Esophagus squamous epithelium (tissue), 5 donors: ENCODE data around the gene CHRM2. TPM values are rescaled to one million over a fixed set of nuclear protein-coding genes. Genes with fewer than 3 reads are reported as not detected.

Source experiments
- DNase-seq: peaks from one replicate; lab custom pipeline; 2025; lab: John Stamatoyannopoulos, UW
- H3K27ac ChIP-seq, 4 donors: fragments of 200-600 bp; sonication (generic); one replicate each; pipeline ENCODE4 v1.5.1; 2016 to 2019; ENCODE audit warnings: mild to moderate bottlenecking in 1 of 4
- H3K27me3 ChIP-seq, 4 donors: fragments of 200-600 bp; sonication (generic); 1 replicate in 3 of 4; 2 replicates in 1 of 4; pipeline versions ENCODE4 v1.5.1 to v1.6.0; 2017 to 2021; ENCODE audit warnings: antibody characterized with exemption in 1 of 4
- H3K36me3 ChIP-seq, 3 donors: fragments of 200-600 bp; sonication (generic); one replicate each; pipeline ENCODE4 v1.5.1; 2016 to 2019
- H3K4me1 ChIP-seq, 3 donors: fragments of 200-600 bp; sonication (generic); one replicate each; pipeline ENCODE4 v1.5.1; 2017 to 2019
- H3K4me3 ChIP-seq, 4 donors: fragments of 200-600 bp; sonication (generic); 1 replicate in 3 of 4; 2 replicates in 1 of 4; pipeline ENCODE4 v1.5.1; 2016 to 2019; ENCODE audit warnings: mild to moderate bottlenecking in 2 of 4, moderate library complexity in 1 of 4
- H3K9me3 ChIP-seq, 3 donors: fragments of 200-600 bp; sonication (generic); one replicate each; pipeline ENCODE4 v1.5.1; 2016 to 2019
- POLR2A ChIP-seq, 4 donors: fragments of 450-650 bp; IDR thresholded peaks; one replicate each; pipeline ENCODE4 v1.6.1; 2017; ENCODE audit warnings: antibody characterized with exemption in 4 of 4, mild to moderate bottlenecking in 4 of 4, moderate library complexity in 3 of 4
- WGBS, 2 donors: methylation state at CpG; one replicate each; pipeline ENCODE4 v1.1.5; 2018; 5-methylcytosine and 5-hydroxymethylcytosine counted together
- intact Hi-C: fragments of 100-400 bp; cut with DNase I; formaldehyde crosslinking; loops from one replicate; pipeline ENCODE4 v1.15.0; 2022
- total RNA-seq, 4 donors: library from RNA; depleted of rRNA; stranded (reverse); fragments of >200 nt; gene quantifications; one replicate each; pipeline ENCODE4 v1.1.0, GENCODE V29; 2016
- TF ChIP-seq, protein P1 (sequence below), 6 experiments: fragments of 450-650 bp in 4 of 6; fragments of 200-600 bp in 2 of 6; sonication (generic) in 2 of 6; IDR thresholded peaks; one replicate each; pipeline ENCODE4 v1.5.1; 2016 to 2019; ENCODE audit warnings: antibody characterized with exemption in 6 of 6, mild to moderate bottlenecking in 4 of 6, moderate library complexity in 4 of 6
- donor health status: DM: yes; HTN: yes; CAD: no.

CHRM2 gene
- total RNA-seq, 4 donors from 2014 or later, result under 0.01 TPM; not detected in 3

DNA sequence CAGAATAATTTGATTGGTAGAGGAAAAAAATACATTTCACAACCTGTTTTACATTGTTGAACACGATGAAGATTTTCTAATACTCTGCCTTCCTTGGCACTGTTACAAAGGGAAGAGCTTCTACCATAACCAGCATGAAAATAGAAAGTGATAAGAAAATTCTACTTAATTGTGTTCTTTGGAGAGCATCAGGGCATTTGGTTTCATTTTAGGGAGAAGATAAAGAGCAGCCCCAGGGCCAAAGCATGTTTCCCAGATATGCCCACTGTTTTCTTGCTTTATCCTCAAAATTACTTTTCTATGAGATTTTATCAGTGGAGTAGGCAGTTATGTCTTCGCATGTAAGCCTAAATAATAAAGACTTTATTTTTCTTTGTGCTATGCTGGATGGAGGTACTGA lies 9.5 kb downstream of the CHRM2 start:
- intact Hi-C loops, result no loop called here
- no peak for TF ChIP-seq POLR2A (IDR thresholded peaks at IDR 0.05)
- TF ChIP-seq, protein P1, sequence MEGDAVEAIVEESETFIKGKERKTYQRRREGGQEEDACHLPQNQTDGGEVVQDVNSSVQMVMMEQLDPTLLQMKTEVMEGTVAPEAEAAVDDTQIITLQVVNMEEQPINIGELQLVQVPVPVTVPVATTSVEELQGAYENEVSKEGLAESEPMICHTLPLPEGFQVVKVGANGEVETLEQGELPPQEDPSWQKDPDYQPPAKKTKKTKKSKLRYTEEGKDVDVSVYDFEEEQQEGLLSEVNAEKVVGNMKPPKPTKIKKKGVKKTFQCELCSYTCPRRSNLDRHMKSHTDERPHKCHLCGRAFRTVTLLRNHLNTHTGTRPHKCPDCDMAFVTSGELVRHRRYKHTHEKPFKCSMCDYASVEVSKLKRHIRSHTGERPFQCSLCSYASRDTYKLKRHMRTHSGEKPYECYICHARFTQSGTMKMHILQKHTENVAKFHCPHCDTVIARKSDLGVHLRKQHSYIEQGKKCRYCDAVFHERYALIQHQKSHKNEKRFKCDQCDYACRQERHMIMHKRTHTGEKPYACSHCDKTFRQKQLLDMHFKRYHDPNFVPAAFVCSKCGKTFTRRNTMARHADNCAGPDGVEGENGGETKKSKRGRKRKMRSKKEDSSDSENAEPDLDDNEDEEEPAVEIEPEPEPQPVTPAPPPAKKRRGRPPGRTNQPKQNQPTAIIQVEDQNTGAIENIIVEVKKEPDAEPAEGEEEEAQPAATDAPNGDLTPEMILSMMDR (IDR thresholded peaks at IDR 0.05), result no peak
- no peak overlapping the region for H3K27ac ChIP-seq

DNA sequence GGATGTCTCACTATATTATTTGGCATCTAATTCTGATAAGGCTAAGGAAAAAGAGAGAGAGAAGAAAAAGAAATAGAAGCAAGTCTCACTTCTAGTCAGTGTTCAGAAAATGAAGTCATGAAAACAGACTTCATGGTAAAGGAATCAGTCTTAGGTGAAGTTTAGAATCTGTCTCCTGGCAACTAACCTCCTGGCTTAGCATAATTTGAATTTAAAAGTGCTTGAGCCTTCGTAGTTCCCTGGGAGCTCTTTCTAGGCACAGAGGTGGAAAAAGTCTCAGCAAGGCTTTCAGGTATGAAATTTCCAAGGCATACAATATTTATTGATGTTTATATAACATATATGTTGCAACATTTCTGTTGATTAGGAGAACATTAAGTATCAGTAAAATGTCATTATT lies 10.4 kb downstream of the CHRM2 start:
- Histone ChIP-seq H3K36me3 (no peaks in the 10 kb centered on the region), H3K4me3 (no peak overlapping the region), H3K4me1 (no peaks in the 10 kb centered on the region), H3K27ac (no peak overlapping the region), H3K9me3 (no peaks in the 10 kb centered on the region), H3K27me3 (no peaks in the 10 kb centered on the region)
- intact Hi-C loops, result no loop called here
- no peak for DNase-seq
- TF ChIP-seq, protein P1 (IDR thresholded peaks at IDR 0.05), result no peak
- TF ChIP-seq POLR2A (IDR thresholded peaks at IDR 0.05), result no peak
- 24 to 40% methylated on average over 1 of the region's 1 CpG for WGBS, 2 donors

More for the DNA sequence above, 9.5 kb downstream of the CHRM2 start:
- 49 to 57% methylated on average over 2 of the region's 2 CpGs for whole genome bisulfite sequencing, 2 donors
- no peaks in the 10 kb centered on the region for H3K4me1 ChIP-seq
- DNase-seq, result no peak
- H3K4me3 ChIP-seq, result no peak overlapping the region
- no peaks in the 10 kb centered on the region for H3K36me3 ChIP-seq
- peaks cover 0 to 7% (median 0%) of the 10 kb centered on the region in 4 donors for H3K27me3 ChIP-seq
- H3K9me3 ChIP-seq, result no peaks in the 10 kb centered on the region

DNA sequence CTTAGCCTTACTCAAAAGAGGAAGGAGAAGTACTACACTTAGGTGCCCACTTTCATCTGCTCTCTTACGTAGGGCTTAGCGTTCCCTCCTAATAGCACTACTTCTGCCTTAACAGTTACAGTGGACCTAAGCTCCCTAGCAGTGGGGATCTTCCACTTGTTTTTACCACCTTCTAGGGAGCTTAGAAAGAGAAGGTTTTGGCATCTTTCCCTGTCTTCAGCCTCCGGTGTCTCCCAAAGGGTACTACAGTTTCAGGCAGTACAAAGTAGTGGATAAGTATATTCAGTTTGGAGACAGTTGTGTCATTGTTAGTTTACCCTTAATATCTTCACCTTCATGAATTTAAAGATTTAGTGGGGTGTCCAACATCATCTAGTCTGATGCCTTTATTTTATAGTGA lies 14.6 kb downstream of the CHRM2 start:
- no peak overlapping the region for H3K4me3 ChIP-seq
- TF ChIP-seq POLR2A (IDR thresholded peaks at IDR 0.05), result no peak
- TF ChIP-seq, protein P1 (IDR thresholded peaks at IDR 0.05), result no peak
- intact Hi-C loops, result no loop called here
- H3K27me3 ChIP-seq, result no peaks in the 10 kb centered on the region
- no peaks in the 10 kb centered on the region for H3K9me3 ChIP-seq
- no peak overlapping the region for H3K27ac ChIP-seq
- H3K36me3 ChIP-seq, result no peaks in the 10 kb centered on the region
- WGBS, 2 donors, result 84 to 94% methylated on average over 3 of the region's 3 CpGs
- no peaks in the 10 kb centered on the region for H3K4me1 ChIP-seq
- DNase-seq, result no peak

DNA sequence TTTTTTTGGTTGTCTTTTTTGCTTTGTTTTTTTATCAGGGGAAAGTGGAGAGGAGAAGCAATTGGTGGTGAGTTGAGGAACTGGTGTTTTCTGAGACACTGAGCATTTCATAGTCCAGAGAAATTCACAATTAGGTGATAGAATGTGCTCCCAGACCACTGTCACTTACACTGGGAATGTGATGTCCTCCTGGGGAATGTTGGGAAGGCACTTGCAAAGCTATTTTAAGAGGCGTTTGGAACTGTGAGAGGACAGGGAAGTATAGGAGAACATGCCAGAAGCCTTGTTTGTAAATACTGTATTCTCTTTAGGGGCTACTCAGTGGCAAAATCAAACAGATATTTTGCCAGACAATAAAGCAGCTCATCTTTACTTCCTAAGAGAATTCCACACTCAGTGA lies 16.0 kb downstream of the CHRM2 start:
- no peaks in the 10 kb centered on the region for H3K36me3 ChIP-seq
- H3K27ac ChIP-seq, result no peak overlapping the region
- H3K9me3 ChIP-seq, result no peaks in the 10 kb centered on the region
- no peaks in the 10 kb centered on the region for H3K4me1 ChIP-seq
- no peaks in the 10 kb centered on the region for H3K27me3 ChIP-seq
- WGBS, 2 donors, result 18 to 25% methylated on average over 1 of the region's 1 CpG
- no peak for DNase-seq
- no peak overlapping the region for H3K4me3 ChIP-seq
- TF ChIP-seq, protein P1 (IDR thresholded peaks at IDR 0.05), result no peak
- TF ChIP-seq POLR2A (IDR thresholded peaks at IDR 0.05), result no peak
- intact Hi-C loops, result no loop called here

DNA sequence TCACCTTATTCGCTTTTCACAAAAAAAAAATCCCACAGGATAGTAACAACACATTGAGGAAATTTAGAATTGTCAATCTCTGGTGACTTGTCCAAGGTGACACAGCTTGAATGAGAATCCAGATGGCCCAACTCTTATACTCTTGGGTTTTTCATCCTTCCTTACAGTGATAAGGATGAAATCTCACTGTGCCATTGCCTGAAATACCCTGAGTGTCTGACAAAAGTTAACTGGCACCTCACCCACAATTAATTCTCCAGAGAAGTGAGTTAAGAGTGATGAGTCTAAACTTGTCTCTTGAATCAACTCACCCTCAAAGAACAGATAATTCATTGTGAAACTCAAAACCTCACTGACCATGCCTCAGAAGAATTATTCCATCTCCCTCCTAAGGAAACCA lies 18.9 kb downstream of the CHRM2 start:
- Histone ChIP-seq H3K4me3 (no peak overlapping the region), H3K27me3 (no peaks in the 10 kb centered on the region), H3K4me1 (no peaks in the 10 kb centered on the region), H3K9me3 (no peaks in the 10 kb centered on the region), H3K36me3 (no peaks in the 10 kb centered on the region), H3K27ac (no peak overlapping the region)
- 63 to 71% methylated on average over 1 of the region's 1 CpG for WGBS, 2 donors
- DNase-seq, result no peak
- TF ChIP-seq, protein P1 (IDR thresholded peaks at IDR 0.05), result no peak
- TF ChIP-seq POLR2A (IDR thresholded peaks at IDR 0.05), result no peak
- intact Hi-C loops, result no loop called here
